OCI-LY3 (cell line): ENCODE data around the gene MAPKAPK5.

Source experiments
- H2AFZ ChIP-seq: fragments of 200-600, 300-600 bp; shearing (Covaris generic); 2 replicates; pipeline ENCODE4 v1.6.0; 2014; ENCODE audit warnings: antibody characterized with exemption, low read depth, low read length
- H3K27ac ChIP-seq: fragments of 200-600, 300-600 bp; sonication (generic); 2 replicates; pipeline ENCODE4 v1.5.1; 2014; ENCODE audit warnings: mild to moderate bottlenecking, low read length, moderate library complexity, mixed read lengths
- H3K27me3 ChIP-seq: fragments of 200-600, 300-600 bp; sonication (generic); 2 replicates; pipeline ENCODE4 v1.6.1; 2014; ENCODE audit warnings: low read depth, low read length, mixed read lengths
- H3K36me3 ChIP-seq: fragments of 200-600, 300-600 bp; sonication (generic); replicated peaks from 2 replicates; pipeline ENCODE3; 2014; ENCODE audit warnings: low read depth, low read length, mixed read lengths
- H3K4me1 ChIP-seq: fragments of 300-600, 200-600 bp; sonication (generic); 2 replicates; pipeline ENCODE4 v1.6.1; 2014; ENCODE audit warnings: low read length, mixed read lengths
- H3K4me2 ChIP-seq: fragments of 200-600, 300-600 bp; sonication (generic); 2 replicates; pipeline ENCODE4 v1.6.1; 2014; ENCODE audit warnings: low read length, mixed read lengths
- H3K4me3 ChIP-seq: fragments of 300-600, 200-600 bp; sonication (generic); 2 replicates; pipeline ENCODE4 v1.5.1; 2014; ENCODE audit warnings: antibody characterized with exemption, mild to moderate bottlenecking, low read length, moderate library complexity
- H3K79me2 ChIP-seq: fragments of 300-600, 200-600 bp; shearing (Covaris generic); 2 replicates; pipeline ENCODE4 v1.6.1; 2014; ENCODE audit warnings: mild to moderate bottlenecking, low read length, mixed read lengths
- H3K9ac ChIP-seq: fragments of 300-600, 200-600 bp; shearing (Covaris generic); 2 replicates; pipeline ENCODE4 v1.6.0; 2014; ENCODE audit warnings: mild to moderate bottlenecking, low read length, moderate library complexity
- H3K9me3 ChIP-seq: fragments of 200-600, 300-600 bp; shearing (Covaris generic); 2 replicates; pipeline ENCODE4 v1.6.1; 2014; ENCODE audit warnings: low read length, mixed read lengths; ENCODE audit not compliant: insufficient read depth
- H4K20me1 ChIP-seq: fragments of 200-600, 300-600 bp; sonication (generic); 2 replicates; pipeline ENCODE4 v1.6.1; 2016; ENCODE audit warnings: low read length, mixed read lengths; ENCODE audit not compliant: insufficient read depth
- CTCF ChIP-seq: fragments of 200-600, 300-600 bp; sonication (generic); IDR thresholded peaks from 2 replicates; pipeline ENCODE4 v1.5.1; 2014; ENCODE audit warnings: antibody characterized with exemption, low read length, low read depth
- EZH2phosphoT487 ChIP-seq: fragments of 200-600 bp; shearing (Covaris generic); IDR thresholded peaks from 2 replicates; pipeline ENCODE4 v1.6.1; 2018; ENCODE audit warnings: antibody characterized with exemption, mixed run types, low read depth

MAPKAPK5 gene

GRCh38 chr12:111838353-111838752, 3.7 kb upstream of the MAPKAPK5 start:
- TF ChIP-seq EZH2phosphoT487 (no peak), CTCF (no peak)
- Histone ChIP-seq H3K27ac (no peak overlapping the region), H3K9me3 (no peaks in the 10 kb centered on the region), H3K27me3 (no peaks in the 10 kb centered on the region), H4K20me1 (no peaks in the 10 kb centered on the region), H3K4me3 (no peak overlapping the region), H2AFZ (no peak overlapping the region), H3K4me2 (no peak overlapping the region), H3K4me1 (peaks cover 12% of the 10 kb centered on the region), H3K79me2 (peaks cover 43% of the 10 kb centered on the region), H3K36me3 (peaks cover 14% of the 10 kb centered on the region), H3K9ac (no peak overlapping the region)

- Histone ChIP-seq H2AFZ (no peak overlapping the region), H3K9ac (peak overlapping the region; percentile 92), H4K20me1 (no peaks in the 10 kb centered on the region), H3K36me3 (peaks cover 18% of the 10 kb centered on the region), H3K27me3 (no peaks in the 10 kb centered on the region), H3K4me3 (peak overlapping the region; percentile 95), H3K4me2 (peak overlapping the region; percentile 85), H3K9me3 (no peaks in the 10 kb centered on the region), H3K4me1 (peaks cover 15% of the 10 kb centered on the region), H3K79me2 (peaks cover 67% of the 10 kb centered on the region), H3K27ac (0 out of 2 replicates have a peak overlapping the region, but pooled peaks have one; percentile 67)
- TF ChIP-seq CTCF, result no peak
- no peak for TF ChIP-seq EZH2phosphoT487
Observed at GRCh38 chr12:111840807-111841206, 1.2 kb upstream of the MAPKAPK5 start.

GRCh38 chr12:111841236-111841749, 735 bp upstream of the MAPKAPK5 start:
- H3K4me1 ChIP-seq, result peaks cover 15% of the 10 kb centered on the region
- peaks cover 18% of the 10 kb centered on the region for H3K36me3 ChIP-seq
- peak overlapping the region; percentile 95 for H3K4me3 ChIP-seq
- H4K20me1 ChIP-seq, result no peaks in the 10 kb centered on the region
- TF ChIP-seq CTCF (no peak), EZH2phosphoT487 (no peak)
- H3K79me2 ChIP-seq, result peaks cover 72% of the 10 kb centered on the region
- H3K27ac ChIP-seq, result peak overlapping the region; percentile 67
- H3K9ac ChIP-seq, result peak overlapping the region; percentile 92
- peak overlapping the region; percentile 77; the same call in 1 of the 2 replicates for H2AFZ ChIP-seq
- H3K4me2 ChIP-seq, result peak overlapping the region; percentile 85
- no peaks in the 10 kb centered on the region for H3K27me3 ChIP-seq
- no peaks in the 10 kb centered on the region for H3K9me3 ChIP-seq

GRCh38 chr12:111842556-111843396, 748 bp downstream of the MAPKAPK5 start:
- Histone ChIP-seq H4K20me1 (no peaks in the 10 kb centered on the region), H3K4me3 (peak overlapping the region; percentile 95), H3K4me1 (peaks cover 15% of the 10 kb centered on the region), H3K9me3 (no peaks in the 10 kb centered on the region), H3K9ac (peak overlapping the region; percentile 92), H2AFZ (no peak overlapping the region), H3K27me3 (no peaks in the 10 kb centered on the region), H3K36me3 (peaks cover 26% of the 10 kb centered on the region), H3K27ac (peak overlapping the region; percentile 67), H3K4me2 (peak overlapping the region; percentile 90), H3K79me2 (peaks cover 87% of the 10 kb centered on the region)
- no peak for TF ChIP-seq EZH2phosphoT487
